Measurements from ENCODE around the gene APBA2.

DNA sequence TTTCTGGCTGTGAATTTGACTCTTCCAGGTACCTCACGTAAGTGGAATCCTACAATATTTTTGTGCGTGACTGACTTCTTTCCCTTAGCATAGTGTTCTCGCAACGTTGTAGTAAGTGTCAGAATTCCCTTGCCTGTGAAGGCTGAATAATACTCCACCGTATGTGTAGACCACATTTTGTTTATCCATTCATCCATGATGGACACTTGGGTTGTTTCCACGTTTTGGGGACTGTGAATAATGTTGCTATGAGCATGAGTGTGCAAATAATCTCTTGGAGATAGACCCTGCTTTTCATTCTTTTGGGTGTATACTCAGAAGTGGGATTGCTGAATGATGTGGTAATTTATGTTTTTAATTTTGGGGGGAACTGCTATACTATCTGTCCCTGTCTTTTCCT is 82.2 kb downstream of the APBA2 start:
- TF ChIP-seq CEBPB (IDR thresholded peaks at IDR 0.05; ENCODE audit: low read depth, low read length) = no peak
- TF ChIP-seq SMC3 (IDR thresholded peaks at IDR 0.05; ENCODE audit: low read depth, low read length) = no peak
- TF ChIP-seq RAD21 (IDR thresholded peaks at IDR 0.05; ENCODE audit: low read length) = no peak
